Gastrocnemius medialis (tissue), 4 donors: Measurements from ENCODE around the gene ARID1B.

Experiments used
- POLR2A ChIP-seq, 2 donors: fragments of 450-650 bp; IDR thresholded peaks; one replicate each; pipeline ENCODE4 v1.6.1; 2017; ENCODE audit warnings: antibody characterized with exemption in 2 of 2, mild to moderate bottlenecking in 2 of 2, moderate library complexity in 2 of 2
- TF ChIP-seq, protein P1 (sequence below), 5 experiments: fragments of 450-650 bp in 3 of 5; fragments of 200-600 bp in 2 of 5; sonication (generic) in 2 of 5; IDR thresholded peaks in 4 of 5; conservative IDR thresholded peaks in 1 of 5; 1 replicate in 4 of 5; 2 replicates in 1 of 5; pipeline ENCODE4 v1.5.1; 2016 to 2019; ENCODE audit warnings: antibody characterized with exemption in 5 of 5, mild to moderate bottlenecking in 3 of 5, moderate library complexity in 3 of 5

GRCh38 chr6:156794546-156795354 is 17.6 kb downstream of the ARID1B start:
- TF ChIP-seq, protein P1, sequence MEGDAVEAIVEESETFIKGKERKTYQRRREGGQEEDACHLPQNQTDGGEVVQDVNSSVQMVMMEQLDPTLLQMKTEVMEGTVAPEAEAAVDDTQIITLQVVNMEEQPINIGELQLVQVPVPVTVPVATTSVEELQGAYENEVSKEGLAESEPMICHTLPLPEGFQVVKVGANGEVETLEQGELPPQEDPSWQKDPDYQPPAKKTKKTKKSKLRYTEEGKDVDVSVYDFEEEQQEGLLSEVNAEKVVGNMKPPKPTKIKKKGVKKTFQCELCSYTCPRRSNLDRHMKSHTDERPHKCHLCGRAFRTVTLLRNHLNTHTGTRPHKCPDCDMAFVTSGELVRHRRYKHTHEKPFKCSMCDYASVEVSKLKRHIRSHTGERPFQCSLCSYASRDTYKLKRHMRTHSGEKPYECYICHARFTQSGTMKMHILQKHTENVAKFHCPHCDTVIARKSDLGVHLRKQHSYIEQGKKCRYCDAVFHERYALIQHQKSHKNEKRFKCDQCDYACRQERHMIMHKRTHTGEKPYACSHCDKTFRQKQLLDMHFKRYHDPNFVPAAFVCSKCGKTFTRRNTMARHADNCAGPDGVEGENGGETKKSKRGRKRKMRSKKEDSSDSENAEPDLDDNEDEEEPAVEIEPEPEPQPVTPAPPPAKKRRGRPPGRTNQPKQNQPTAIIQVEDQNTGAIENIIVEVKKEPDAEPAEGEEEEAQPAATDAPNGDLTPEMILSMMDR (IDR thresholded peaks at IDR 0.05 in 4 of 5, conservative IDR thresholded peaks at IDR 0.05 in 1 of 5): no peak
- no peak for TF ChIP-seq POLR2A (IDR thresholded peaks at IDR 0.05)
